Muscle of leg (tissue), 11 donors: ENCODE data around the gene DBP. TPM values are rescaled to one million over a fixed set of nuclear protein-coding genes. Genes with fewer than 3 reads are reported as not detected.
A peak's percentile ranks its signal among the peaks of the same experiment; 100 is the strongest.

Experiments used
- DNase-seq: peaks from one replicate; pipeline ENCODE4 v3.0.0; 2013
- H3K27ac ChIP-seq: one replicate; pipeline ENCODE4 v1.5.1; 2013; ENCODE audit warnings: mild to moderate bottlenecking, low read length, control low read depth
- H3K27me3 ChIP-seq: one replicate; pipeline ENCODE4 v1.6.1; 2013; ENCODE audit warnings: low read length; ENCODE audit not compliant: control insufficient read depth, insufficient read depth
- H3K36me3 ChIP-seq: one replicate; pipeline ENCODE4 v1.6.1; 2013; ENCODE audit warnings: low read length; ENCODE audit not compliant: control insufficient read depth, insufficient read depth
- H3K4me1 ChIP-seq: one replicate; pipeline ENCODE4 v1.6.1; 2013; ENCODE audit warnings: low read length; ENCODE audit not compliant: control insufficient read depth, insufficient read depth
- H3K4me3 ChIP-seq: one replicate; pipeline ENCODE4 v1.5.1; 2013; ENCODE audit warnings: low read length, control low read depth
- H3K9me3 ChIP-seq: replicated peaks from 2 replicates; pipeline ENCODE4 v1.6.1; 2013; ENCODE audit warnings: low read depth, low read length; ENCODE audit not compliant: control insufficient read depth
- WGBS: methylation state at CpG from one replicate; pipeline ENCODE4 v1.1.5; 2013; ENCODE audit warnings: missing lambda C conversion rate; ENCODE audit not compliant: insufficient coverage; 5-methylcytosine and 5-hydroxymethylcytosine counted together
- polyA plus RNA-seq, 8 donors: library from polyadenylated mRNA; unstranded; fragments of 120-200 nt; gene quantifications; one replicate each; pipeline versions ENCODE4 v1.2.1 to v1.2.3, GENCODE V29; 2013; ENCODE audit warnings: inconsistent platforms in 1 of 8, low replicate concordance in 1 of 8; ENCODE audit not compliant: insufficient read length in 8 of 8, insufficient read depth in 1 of 8
- total RNA-seq: library from RNA; stranded (reverse); fragments of 120-200 nt; gene quantifications from one replicate; pipeline ENCODE4 v1.2.4, GENCODE V29; 2013

The DBP gene
- total and polyA plus RNA-seq, 9 donors = 3.0 to 10.8 (median 6.6) TPM

GRCh38 chr19:48618916-48619691, 18.1 kb downstream of the DBP start, which contains the start of the genes RPL18 and SPHK2:
RPL18 (minus strand) TSS chr19:48619178; CDS start chr19:48619143, 35 bp downstream.
SPHK2 (plus strand) TSS chr19:48619506; CDS start chr19:48620515, 1,009 bp downstream.
- DNase-seq = peak; percentile 100
- H3K4me1 ChIP-seq = peaks cover 54% of the 10 kb centered on the region
- H3K27ac ChIP-seq = peak within 1 kb of the TSS; percentile 98
- WGBS = under 1% methylated on average over 68 of the region's 69 CpGs
- H3K4me3 ChIP-seq = peak within 1 kb of the TSS; percentile 98
- peaks cover 49% of the 10 kb centered on the region for H3K36me3 ChIP-seq
- H3K9me3 ChIP-seq = no peaks in the 10 kb centered on the region
- no peaks in the 10 kb centered on the region for H3K27me3 ChIP-seq

- peak overlapping the region; percentile 98 for H3K4me3 ChIP-seq
- peaks cover 49% of the 10 kb centered on the region for H3K36me3 ChIP-seq
- H3K4me1 ChIP-seq = peaks cover 53% of the 10 kb centered on the region
- WGBS = under 1% methylated on average over 17 of the region's 18 CpGs
- peak; percentile 27 for DNase-seq
- H3K27ac ChIP-seq = peak overlapping the region; percentile 92
- H3K27me3 ChIP-seq = no peaks in the 10 kb centered on the region
- H3K9me3 ChIP-seq = no peaks in the 10 kb centered on the region
Measured at GRCh38 chr19:48618278-48618915, 18.8 kb downstream of the DBP start.

GRCh38 chr19:48617146-48617937, 19.8 kb downstream of the DBP start:
- Histone ChIP-seq H3K9me3 (no peaks in the 10 kb centered on the region), H3K27ac (no peak overlapping the region), H3K4me3 (peak overlapping the region; percentile 98), H3K27me3 (no peaks in the 10 kb centered on the region), H3K36me3 (peaks cover 48% of the 10 kb centered on the region), H3K4me1 (peaks cover 45% of the 10 kb centered on the region)
- DNase-seq = peak; percentile 73
- whole genome bisulfite sequencing = 10% methylated on average over 3 of the region's 18 CpGs

GRCh38 chr19:48616491-48617056, 20.6 kb downstream of the DBP start:
- Histone ChIP-seq H3K9me3 (no peaks in the 10 kb centered on the region), H3K4me3 (no peak overlapping the region), H3K27me3 (no peaks in the 10 kb centered on the region), H3K4me1 (peaks cover 44% of the 10 kb centered on the region), H3K27ac (no peak overlapping the region), H3K36me3 (peaks cover 45% of the 10 kb centered on the region)
- no peak for DNase-seq
- 53% methylated on average over 2 of the region's 12 CpGs for WGBS

GRCh38 chr19:48616041-48616436, 21.1 kb downstream of the DBP start:
- Histone ChIP-seq H3K4me1 (peaks cover 44% of the 10 kb centered on the region), H3K36me3 (peaks cover 43% of the 10 kb centered on the region), H3K27ac (no peak overlapping the region), H3K9me3 (no peaks in the 10 kb centered on the region), H3K4me3 (no peak overlapping the region), H3K27me3 (no peaks in the 10 kb centered on the region)
- 83% methylated on average over 10 of the region's 16 CpGs for WGBS
- no peak for DNase-seq

GRCh38 chr19:48615231-48616040, 21.7 kb downstream of the DBP start:
- Histone ChIP-seq H3K27ac (no peak overlapping the region), H3K4me1 (peaks cover 44% of the 10 kb centered on the region)
- 65% methylated on average over 14 of the region's 19 CpGs for WGBS

GRCh38 chr19:48614436-48615230, 22.5 kb downstream of the DBP start, which contains the start of gene FAM83E:
FAM83E (minus strand) TSS chr19:48615076; CDS start chr19:48613372, 1,704 bp downstream.
- DNase-seq = peak; percentile 32
- Histone ChIP-seq H3K36me3 (peaks cover 36% of the 10 kb centered on the region), H3K27ac (no peak within 1 kb of the TSS), H3K27me3 (no peaks in the 10 kb centered on the region), H3K4me3 (no peak within 1 kb of the TSS), H3K9me3 (no peaks in the 10 kb centered on the region), H3K4me1 (peaks cover 37% of the 10 kb centered on the region)
- WGBS = 34% methylated on average over 16 of the region's 31 CpGs

More at GRCh38 chr19:48615231-48616040, 21.7 kb downstream of the DBP start:
- no peaks in the 10 kb centered on the region for H3K27me3 ChIP-seq
- DNase-seq = no peak
- no peaks in the 10 kb centered on the region for H3K9me3 ChIP-seq
- peaks cover 39% of the 10 kb centered on the region for H3K36me3 ChIP-seq
- no peak overlapping the region for H3K4me3 ChIP-seq

- Histone ChIP-seq H3K27ac (no peak overlapping the region), H3K9me3 (no peaks in the 10 kb centered on the region), H3K36me3 (peaks cover 36% of the 10 kb centered on the region), H3K4me3 (no peak overlapping the region), H3K4me1 (peaks cover 35% of the 10 kb centered on the region), H3K27me3 (no peaks in the 10 kb centered on the region)
- WGBS = 51% methylated on average over 12 of the region's 13 CpGs
- DNase-seq = no peak
Measured at GRCh38 chr19:48613852-48614435, 23.2 kb downstream of the DBP start.
